ENCODE data around the gene ZCCHC9. TPM values are rescaled to one million over a fixed set of nuclear protein-coding genes. Genes with fewer than 3 reads are reported as not detected.

Gene ZCCHC9
- total and polyA plus RNA-seq, 2 of the 4 experiments (the other 2 are of a cell fraction) = 20.4 to 24.6 TPM

DNA sequence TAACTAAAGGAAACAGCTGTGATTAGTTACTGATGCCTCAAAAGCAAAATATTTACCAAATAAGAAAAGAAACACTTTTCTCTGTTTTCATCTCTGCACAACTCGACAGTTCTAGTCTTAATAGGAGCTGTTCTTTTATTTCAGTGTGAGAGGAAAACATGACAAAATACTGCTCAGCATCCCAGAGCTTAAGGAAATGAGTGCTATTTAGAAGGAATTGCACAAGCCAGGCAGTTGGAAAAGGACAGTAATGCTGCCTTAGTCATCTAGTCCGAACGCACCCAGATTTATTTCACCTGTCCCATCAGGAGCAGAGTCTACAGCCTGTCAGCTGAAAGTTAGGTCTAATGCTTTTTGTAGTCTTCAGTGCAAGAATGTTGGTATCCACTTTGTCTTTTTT lies 12.3 kb downstream of the ZCCHC9 start:
- no peak overlapping the region for H4K5ac ChIP-seq (ENCODE audit: low read depth, low read length)
- H2AFZ ChIP-seq (replicated peaks; ENCODE audit: low read length, poor library complexity) = no peak overlapping the region
- ChIA-PET POLR2A (ENCODE audit: unreplicated experiment) (no interaction called here), CTCF (interaction anchor here (0.8 kb wide), 1 partner anchor 11 kb away, joined by 3 read pairs; no protein-coding TSS in a partner anchor)
- H3K9me3 ChIP-seq (ENCODE audit: control insufficient read depth, insufficient read depth, low read length) = no peaks in the 10 kb centered on the region
- H3K36me3 ChIP-seq (ENCODE audit: control insufficient read depth, insufficient read depth, low read length) = peaks cover 19% of the 10 kb centered on the region
- no peak overlapping the region for H2AK9ac ChIP-seq (replicated peaks; ENCODE audit: low read depth, low read length, poor library complexity)
- TF ChIP-seq NFE2L2 (IDR thresholded peaks at IDR 0.05; ENCODE audit: low read depth, low read length) (no peak), MAZ (IDR thresholded peaks at IDR 0.05; ENCODE audit: borderline replicate concordance, low read depth, low read length) (no peak), POLR2A (IDR thresholded peaks at IDR 0.05; ENCODE audit: low read depth, low read length) (no peak), RFX5 (IDR thresholded peaks at IDR 0.05; ENCODE audit: low read depth, low read length) (no peak), MXI1 (IDR thresholded peaks at IDR 0.05; ENCODE audit: borderline replicate concordance, low read depth, low read length) (no peak), SMC3 (IDR thresholded peaks at IDR 0.05; ENCODE audit: low read depth, low read length) (no peak), CHD1 (IDR thresholded peaks at IDR 0.05; ENCODE audit: low read depth, low read length) (no peak), FOS (IDR thresholded peaks at IDR 0.05; ENCODE audit: low read depth, low read length) (no peak), MAFK (IDR thresholded peaks at IDR 0.05; ENCODE audit: low read depth, low read length) (no peak), BHLHE40 (IDR thresholded peaks at IDR 0.05; ENCODE audit: low read depth, low read length) (no peak), ELK1 (IDR thresholded peaks at IDR 0.05; ENCODE audit: borderline replicate concordance, low read depth, low read length) (no peak), RAD21 (IDR thresholded peaks at IDR 0.05; ENCODE audit: low read length) (no peak), RCOR1 (IDR thresholded peaks at IDR 0.05; ENCODE audit: insufficient replicate concordance, low read length) (no peak), CEBPB (IDR thresholded peaks at IDR 0.05; ENCODE audit: low read depth, low read length) (no peak), CTCF (conservative IDR thresholded peaks at IDR 0.05; ENCODE audit: low read depth, low read length) (no peak)
- TF ChIP-seq, protein P1, sequence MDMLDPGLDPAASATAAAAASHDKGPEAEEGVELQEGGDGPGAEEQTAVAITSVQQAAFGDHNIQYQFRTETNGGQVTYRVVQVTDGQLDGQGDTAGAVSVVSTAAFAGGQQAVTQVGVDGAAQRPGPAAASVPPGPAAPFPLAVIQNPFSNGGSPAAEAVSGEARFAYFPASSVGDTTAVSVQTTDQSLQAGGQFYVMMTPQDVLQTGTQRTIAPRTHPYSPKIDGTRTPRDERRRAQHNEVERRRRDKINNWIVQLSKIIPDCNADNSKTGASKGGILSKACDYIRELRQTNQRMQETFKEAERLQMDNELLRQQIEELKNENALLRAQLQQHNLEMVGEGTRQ (IDR thresholded peaks at IDR 0.05; ENCODE audit: low read depth, low read length) = no peak
- no peak for ATAC-seq (ENCODE audit: low read depth)
- no peak overlapping the region for H2BK20ac ChIP-seq (ENCODE audit: low read depth, low read length)
- no peak overlapping the region for H3K4ac ChIP-seq (ENCODE audit: low read depth, low read length)
- no peak overlapping the region for H4K91ac ChIP-seq (ENCODE audit: insufficient read depth, low read depth, low read length)
- no peak overlapping the region for H3K14ac ChIP-seq (replicated peaks; ENCODE audit: low read depth, low read length)
- H3K4me2 ChIP-seq (ENCODE audit: low read depth, low read length) = no peak overlapping the region
- no peak overlapping the region for H2BK15ac ChIP-seq (ENCODE audit: low read depth, low read length)
- no TSS peak for BruUV-seq (replicated peaks)
- no CpG with 5 or more reads among the region's 3 CpGs for WGBS, 2 experiments (ENCODE audit: extremely low coverage in 2 of 2, insufficient read length in 1 of 2)
- no peak overlapping the region for H2AK5ac ChIP-seq (ENCODE audit: low read depth, low read length)
- H2BK120ac ChIP-seq (ENCODE audit: low read depth, low read length) = no peak overlapping the region
- H3K23ac ChIP-seq (ENCODE audit: low read depth, low read length) = no peak overlapping the region
- H4K8ac ChIP-seq (ENCODE audit: low read depth in 2 of 2, low read length in 2 of 2) = no peak overlapping the region
- H3K18ac ChIP-seq (ENCODE audit: low read depth, low read length) = no peak overlapping the region
- peaks cover 5 to 7% of the 10 kb centered on the region in 2 experiments; a peak in 2 of 4 replicates for H3K79me1 ChIP-seq (ENCODE audit: low read depth in 1 of 2, low read length in 2 of 2)
- dilution Hi-C loops (cut with HindIII; ENCODE audit: low sequenced_read_pairs, unreplicated experiment) (no loop called here), in situ Hi-C loops (cut with MboI; ENCODE audit: low sequenced_read_pairs) (no loop called here), intact Hi-C loops (cut with micrococcal nuclease) (no loop called here)
- H2BK5ac ChIP-seq (ENCODE audit: low read depth, low read length, poor library complexity, severe bottlenecking) = peak overlapping the region; percentile 0
- H3K9ac ChIP-seq (ENCODE audit: low read depth, low read length) = no peak overlapping the region
- no peak overlapping the region for H3K4me3 ChIP-seq (ENCODE audit: insufficient read depth, low read depth, low read length)
- no peaks in the 10 kb centered on the region for H4K20me1 ChIP-seq (ENCODE audit: insufficient read depth, low read length)
- no peaks in the 10 kb centered on the region for H3K27me3 ChIP-seq (ENCODE audit: control insufficient read depth, insufficient read depth, low read length)
- peaks cover 6% of the 10 kb centered on the region; the same call in 1 of the 2 replicates for H3K4me1 ChIP-seq (ENCODE audit: control insufficient read depth, insufficient read depth, low read length)
- H3K27ac ChIP-seq (ENCODE audit: insufficient read depth, low read length) = no peak overlapping the region; the same call in 1 of the 2 replicates
- DNase-seq = peak; percentile 26
- H3K9me1 ChIP-seq (ENCODE audit: insufficient read depth, low read length) = no peaks in the 10 kb centered on the region
- H3K56ac ChIP-seq (ENCODE audit: extremely low read depth, insufficient read depth, low read length) = no peak overlapping the region

Data from IMR-90 (cell line).